H1 (cell line): ENCODE data around the gene TNRC6C. TPM values are rescaled to one million over a fixed set of nuclear protein-coding genes. Genes with fewer than 3 reads are reported as not detected.

Experiments used
- CTCF ChIA-PET: fragments of 300-600 bp; sonication (Branson Sonifier 250); formaldehyde crosslinking; loops from one replicate; lab custom pipeline; 2021; ENCODE audit not compliant: partially characterized antibody; lab: Charles Lee
- POLR2A ChIA-PET: fragments of 300-600 bp; sonication (Branson Sonifier 250); formaldehyde crosslinking; loops from one replicate; lab custom pipeline; 2021; ENCODE audit warnings: inconsistent platforms; ENCODE audit not compliant: partially characterized antibody; lab: Charles Lee
- DNase-seq, 2 experiments: peaks; one replicate each; pipeline versions ENCODE4 v3.0.0 to v3.0.0-alpha.2; 2010 to 2022; ENCODE audit warnings: low spot score in 2 of 2, low read depth in 1 of 2, mixed read lengths in 1 of 2
- FAIRE-seq: peaks from 2 replicates; lab custom pipeline; 2011; peaks lifted over from hg19 to GRCh38; lab: Jason Lieb, UNC
- H2AFZ ChIP-seq: 2 replicates; pipeline ENCODE4 v1.8.1; 2012; ENCODE audit warnings: low read length, inconsistent platforms
- H2AK5ac ChIP-seq: 2 replicates; pipeline ENCODE4 v1.6.1; 2013; ENCODE audit warnings: low read depth, low read length
- H2BK120ac ChIP-seq: replicated peaks from 2 replicates; pipeline ENCODE3; 2013; ENCODE audit warnings: low read depth, low read length, inconsistent platforms
- H2BK12ac ChIP-seq: 2 replicates; pipeline ENCODE4 v1.6.1; 2013; ENCODE audit warnings: low read depth, low read length
- H2BK15ac ChIP-seq: 2 replicates; pipeline ENCODE4 v1.6.1; 2013; ENCODE audit warnings: low read length
- H2BK20ac ChIP-seq: 2 replicates; pipeline ENCODE4 v1.6.1; 2013; ENCODE audit warnings: low read length
- H2BK5ac ChIP-seq: 2 replicates; pipeline ENCODE4 v1.6.1; 2013; ENCODE audit warnings: low read depth, low read length
- H3K14ac ChIP-seq: 2 replicates; pipeline ENCODE4 v1.6.1; 2013; ENCODE audit warnings: inconsistent platforms; ENCODE audit not compliant: insufficient read length
- H3K18ac ChIP-seq: 2 replicates; pipeline ENCODE4 v1.6.1; 2013; ENCODE audit warnings: low read length; ENCODE audit errors: extremely low read depth
- H3K23ac ChIP-seq: 2 replicates; pipeline ENCODE4 v1.6.1; 2013; ENCODE audit warnings: inconsistent platforms; ENCODE audit not compliant: insufficient read length
- H3K23me2 ChIP-seq: 2 replicates; pipeline ENCODE4 v1.6.1; 2013; ENCODE audit warnings: low read depth, low read length
- H3K27ac ChIP-seq: 2 replicates; pipeline ENCODE4 v1.6.1; 2011; ENCODE audit warnings: low read depth, low read length, inconsistent platforms
- H3K27me3 ChIP-seq, 4 experiments: replicated peaks in 1 of 4; 1 replicate in 1 of 4; 2 replicates in 3 of 4; pipeline versions ENCODE4 v1.6.1 to v1.8.1; 2011 to 2013; ENCODE audit warnings: low read length in 3 of 4, mild to moderate bottlenecking in 3 of 4, inconsistent platforms in 2 of 4, mixed read lengths in 2 of 4, moderate library complexity in 1 of 4; ENCODE audit not compliant: control insufficient read depth in 3 of 4, insufficient read depth in 3 of 4; ENCODE audit errors: extremely low read depth in 1 of 4
- H3K36me3 ChIP-seq, 4 experiments: 2 replicates each; pipeline versions ENCODE4 v1.6.1 to v1.8.1; 2011 to 2013; ENCODE audit warnings: mild to moderate bottlenecking in 4 of 4, low read length in 3 of 4, moderate library complexity in 2 of 4, control low read depth in 1 of 4, inconsistent platforms in 1 of 4; ENCODE audit not compliant: insufficient read depth in 4 of 4, control insufficient read depth in 2 of 4
- H3K4ac ChIP-seq: replicated peaks from 2 replicates; pipeline ENCODE3; 2013; ENCODE audit warnings: low read length, low read depth, mixed read lengths, inconsistent platforms; ENCODE audit not compliant: insufficient read length
- H3K4me1 ChIP-seq, 4 experiments: replicated peaks in 1 of 4; 1 replicate in 1 of 4; 2 replicates in 3 of 4; pipeline versions ENCODE4 v1.6.1 to v1.8.1; 2011 to 2013; ENCODE audit warnings: low read length in 3 of 4, inconsistent platforms in 2 of 4, mixed read lengths in 1 of 4; ENCODE audit not compliant: insufficient read depth in 4 of 4, control insufficient read depth in 3 of 4
- H3K4me2 ChIP-seq, 2 experiments: 2 replicates each; pipeline versions ENCODE4 v1.6.1 to v1.8.1; 2011 to 2013; ENCODE audit warnings: low read depth in 2 of 2, low read length in 2 of 2, control low read depth in 1 of 2, inconsistent platforms in 1 of 2, mild to moderate bottlenecking in 1 of 2; ENCODE audit not compliant: insufficient read depth in 1 of 2
- H3K4me3 ChIP-seq, 4 experiments: fragments of 200-600, 300-600 bp in 1 of 4; sonication (generic), shearing (Covaris generic), sonication (Bioruptor Twin) in 1 of 4; 2 replicates each; pipeline versions ENCODE4 v1.5.1 to v1.8.1; 2011 to 2016; ENCODE audit warnings: low read length in 4 of 4, low read depth in 3 of 4, control low read depth in 2 of 4, inconsistent platforms in 2 of 4, mild to moderate bottlenecking in 2 of 4, mixed read lengths in 1 of 4, moderate library complexity in 1 of 4; ENCODE audit not compliant: insufficient read depth in 2 of 4; ENCODE audit errors: extremely low read depth in 1 of 4
- H3K56ac ChIP-seq: replicated peaks from 2 replicates; pipeline ENCODE3; 2013; ENCODE audit warnings: low read depth, mild to moderate bottlenecking, mixed read lengths, low read length, inconsistent platforms; ENCODE audit not compliant: insufficient read length
- H3K79me1 ChIP-seq: 2 replicates; pipeline ENCODE4 v1.6.1; 2013; ENCODE audit warnings: low read depth, low read length, control low read depth
- H3K79me2 ChIP-seq, 2 experiments: 2 replicates each; pipeline versions ENCODE4 v1.6.1 to v1.8.1; 2012 to 2013; ENCODE audit warnings: low read length in 2 of 2, mild to moderate bottlenecking in 2 of 2, inconsistent platforms in 1 of 2; ENCODE audit not compliant: insufficient read depth in 2 of 2, control insufficient read depth in 1 of 2
- H3K9ac ChIP-seq, 4 experiments: replicated peaks in 1 of 4; 1 replicate in 1 of 4; 2 replicates in 3 of 4; pipeline versions ENCODE4 v1.6.1 to v1.8.1; 2011 to 2013; ENCODE audit warnings: low read depth in 3 of 4, low read length in 3 of 4, control low read depth in 2 of 4, mild to moderate bottlenecking in 2 of 4, moderate library complexity in 2 of 4, inconsistent platforms in 1 of 4; ENCODE audit errors: extremely low read depth in 1 of 4
- H3K9me3 ChIP-seq, 2 experiments: 2 replicates each; pipeline versions ENCODE4 v1.6.1 to v1.8.1; 2012 to 2013; ENCODE audit warnings: mild to moderate bottlenecking in 2 of 2, moderate library complexity in 2 of 2, control low read depth in 1 of 2, inconsistent platforms in 1 of 2, low read depth in 1 of 2, low read length in 1 of 2, mixed read lengths in 1 of 2; ENCODE audit not compliant: insufficient read depth in 2 of 2
- H4K20me1 ChIP-seq, 2 experiments: replicated peaks in 1 of 2; 2 replicates each; pipeline versions ENCODE3 to v1.8.1; 2011 to 2013; ENCODE audit warnings: inconsistent platforms in 2 of 2, low read length in 2 of 2, mild to moderate bottlenecking in 1 of 2; ENCODE audit not compliant: insufficient read depth in 2 of 2, control insufficient read depth in 1 of 2
- H4K5ac ChIP-seq: 2 replicates; pipeline ENCODE4 v1.6.1; 2013; ENCODE audit warnings: low read length, low read depth, mixed read lengths, inconsistent platforms; ENCODE audit not compliant: insufficient read length
- H4K8ac ChIP-seq: 2 replicates; pipeline ENCODE4 v1.8.0; 2013; ENCODE audit warnings: mild to moderate bottlenecking, moderate library complexity, low read length, inconsistent platforms; ENCODE audit not compliant: insufficient read depth; ENCODE audit errors: extremely low read depth
- H4K91ac ChIP-seq: replicated peaks from 2 replicates; pipeline ENCODE3; 2013; ENCODE audit warnings: low read length, mixed read lengths, inconsistent platforms; ENCODE audit not compliant: insufficient read length
- RNF2 ChIP-seq: fragments of 200-900, 300-1000 bp; sonication (generic); IDR thresholded peaks from 2 replicates; pipeline ENCODE4 v1.7.1; 2016; ENCODE audit warnings: borderline replicate concordance, low read depth, mild to moderate bottlenecking, antibody characterized with exemption, low read length; ENCODE audit not compliant: poor library complexity, severe bottlenecking; ENCODE audit errors: missing control alignments
- WGBS, 2 experiments: shearing (Covaris generic) in 1 of 2; methylation state at CpG; one replicate each; pipeline versions ENCODE4 v1.1.6 to v1.1.7; 2013 to 2015; ENCODE audit warnings: low lambda C conversion rate in 2 of 2, mixed read lengths in 2 of 2, inconsistent platforms in 1 of 2, low coverage in 1 of 2, missing lambda C conversion rate in 1 of 2; ENCODE audit not compliant: insufficient replicate concordance in 2 of 2, insufficient coverage in 1 of 2, insufficient read length in 1 of 2; ENCODE audit errors: extremely low coverage in 1 of 2, missing lambda C conversion rate in 1 of 2; 5-methylcytosine and 5-hydroxymethylcytosine counted together
- polyA plus RNA-seq, 7 experiments: library from polyadenylated mRNA; depleted of rRNA in 3 of 7; stranded (reverse) in 5 of 7; unstranded in 2 of 7; fragments of >200 nt in 5 of 7; fragments of 200-250 nt in 2 of 7; gene quantifications; 1 replicate in 5 of 7; 2 replicates in 1 of 7; 4 replicates in 1 of 7; pipeline versions ENCODE4 v1.2.1 to v1.2.3, GENCODE V29; 2011 to 2013; ENCODE audit warnings: missing spikeins in 2 of 7, mixed read lengths in 2 of 7
- total RNA-seq: library from RNA; stranded (reverse); fragmentation: NEBNext Ultra II Directional; extraction: Animal tissue kit (Norgen Biotek cat#: 25700); gene quantifications from 2 replicates; pipeline ENCODE4 v1.2.1, GENCODE V29; 2021

TNRC6C gene
- total and polyA plus RNA-seq, 2 of the 8 experiments (the other 6 are each of a cell fraction or from before 2014, with no cell fraction given) = 2.8 to 28.9 TPM

DNA sequence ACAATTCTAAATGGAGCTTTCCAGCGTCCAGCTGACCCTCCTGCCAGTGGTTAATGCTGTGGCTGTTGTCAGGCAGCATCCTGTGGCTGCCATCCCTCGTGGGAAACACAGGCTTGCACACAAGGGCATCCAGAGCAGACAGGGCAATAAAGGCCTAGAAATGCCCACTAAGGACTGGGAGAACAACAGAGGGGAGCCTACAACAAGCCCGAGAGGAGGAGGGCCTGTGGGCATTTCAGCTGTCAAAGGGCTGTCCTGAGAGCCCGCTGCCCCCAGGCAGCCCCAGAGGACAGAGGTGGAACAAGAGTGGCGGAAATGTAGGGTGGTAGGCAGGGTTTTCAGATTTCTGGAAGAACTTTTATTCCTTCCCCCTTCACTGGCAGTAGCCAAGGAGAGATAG lies 81.1 kb downstream of the TNRC6C start:
- FAIRE-seq (no peak), DNase-seq (no peak)
- ChIA-PET CTCF (interaction anchor here (0.6 to 1.2 kb wide), 4 partner anchors 12 to 1118 kb away, joined by 3 to 4 read pairs (median 3); no protein-coding TSS in a partner anchor), POLR2A (interaction anchor here (0.7 to 0.8 kb wide), 2 partner anchors 22 to 1480 kb away, joined by 3 read pairs; no protein-coding TSS in a partner anchor)
- Histone ChIP-seq H4K5ac (no peak overlapping the region), H3K56ac (no peak overlapping the region), H3K27me3 (no peaks in the 10 kb centered on the region), H3K4me3 (no peak overlapping the region), H2BK20ac (no peak overlapping the region), H4K91ac (no peak overlapping the region), H3K23me2 (peaks cover 3% of the 10 kb centered on the region; the same call in 1 of the 2 replicates), H2BK12ac (no peak overlapping the region), H2BK15ac (no peak overlapping the region), H3K4me1 (no peaks in the 10 kb centered on the region), H3K23ac (no peak overlapping the region), H3K4ac (no peak overlapping the region), H3K36me3 (peaks cover 0 to 13% (median 5%) of the 10 kb centered on the region in 4 experiments; a peak in 3 of 8 replicates), H3K9ac (no peak overlapping the region), H2BK5ac (no peak overlapping the region; the same call in 1 of the 2 replicates), H3K14ac (no peak overlapping the region), H3K9me3 (no peaks in the 10 kb centered on the region), H2BK120ac (no peak overlapping the region), H3K18ac (no peak overlapping the region), H3K79me2 (no peaks in the 10 kb centered on the region), H4K8ac (no peak overlapping the region), H3K27ac (no peak overlapping the region), H3K79me1 (0 out of 2 replicates have a peak, but pooled peaks cover 2% of the 10 kb centered on the region), H2AK5ac (no peak overlapping the region), H3K4me2 (no peak overlapping the region), H2AFZ (no peak overlapping the region), H4K20me1 (peaks cover 1 to 5% of the 10 kb centered on the region in 2 experiments)
- 95% methylated on average over 5 of the region's 5 CpGs; no CpG with 5 or more reads in 1 of the 2 experiments for WGBS, 2 experiments
- no peak for TF ChIP-seq RNF2
